H1 (cell line): Measurements from ENCODE around the gene SFXN4. TPM values are rescaled to one million over a fixed set of nuclear protein-coding genes. Genes with fewer than 3 reads are reported as not detected.

ENCODE experiments used
- polyA plus RNA-seq, 7 experiments: library from polyadenylated mRNA; depleted of rRNA in 3 of 7; stranded (reverse) in 5 of 7; unstranded in 2 of 7; fragments of >200 nt in 5 of 7; fragments of 200-250 nt in 2 of 7; gene quantifications; 1 replicate in 5 of 7; 2 replicates in 1 of 7; 4 replicates in 1 of 7; pipeline versions ENCODE4 v1.2.1 to v1.2.3, GENCODE V29; 2011 to 2013; ENCODE audit warnings: missing spikeins in 2 of 7, mixed read lengths in 2 of 7
- small RNA-seq: library from polyadenylated mRNA; stranded (forward); fragments of <200 nt; extraction: miRNeasy Mini kit (QIAGEN cat#:217004); gene quantifications from one replicate; pipeline ENCODE3, GENCODE V24; 2013; ENCODE audit not compliant: insufficient read depth
- total RNA-seq: library from RNA; stranded (reverse); fragmentation: NEBNext Ultra II Directional; extraction: Animal tissue kit (Norgen Biotek cat#: 25700); gene quantifications from 2 replicates; pipeline ENCODE4 v1.2.1, GENCODE V29; 2021

Gene SFXN4
- total and polyA plus RNA-seq, 2 of the 8 experiments (the other 6 are each of a cell fraction or from before 2014, with no cell fraction given): 15.4 to 21.6 TPM

Small RNAs within 50 kb of the gene (small RNA-seq; reads per million reads assigned to genes)
- gene AL355598.1: not detected
- gene RN7SL749P: not detected

Other genes starting within 250 kb of the SFXN4 start
- gene NANOS1, start 136.0 kb downstream of the SFXN4 start, total RNA-seq: 3.1 and 5.4 TPM in 2 replicates
- gene NANOS1, start 136.0 kb downstream of the SFXN4 start, polyA plus RNA-seq (2011; rRNA removed): 2.3 and 3.9 TPM in 2 replicates
- 209 and 210 TPM in 2 replicates for gene EIF3A, start 84.9 kb downstream of the SFXN4 start, total RNA-seq
- gene EIF3A, start 84.9 kb downstream of the SFXN4 start, polyA plus RNA-seq (2011; rRNA removed): 26.8 and 33.5 TPM in 2 replicates
- 61.6 and 64.4 TPM in 2 replicates for gene DENND10, start 61.6 kb downstream of the SFXN4 start, total RNA-seq
- 36.3 and 49.3 TPM in 2 replicates for gene DENND10, start 61.6 kb downstream of the SFXN4 start, polyA plus RNA-seq (2011; rRNA removed)
- 194 and 208 TPM in 2 replicates for gene PRDX3, start 13.1 kb upstream of the SFXN4 start, total RNA-seq
- gene PRDX3, start 13.1 kb upstream of the SFXN4 start, polyA plus RNA-seq (2011; rRNA removed): 112 and 201 TPM in 2 replicates
- gene GRK5, start 41.9 kb upstream of the SFXN4 start, total RNA-seq: 2.4 and 2.5 TPM in 2 replicates
- gene GRK5, start 41.9 kb upstream of the SFXN4 start, polyA plus RNA-seq (2011; rRNA removed): 0.54 and 0.88 TPM in 2 replicates